Neural cell (in vitro differentiated cells): ENCODE measurements around the gene WDHD1.

Experiments
- MXI1 ChIP-seq: fragments of 450-650 bp; conservative IDR thresholded peaks from 2 replicates; pipeline ENCODE4 v1.6.1; 2014; ENCODE audit warnings: antibody characterized with exemption, mild to moderate bottlenecking; ENCODE audit not compliant: poor library complexity, severe bottlenecking
- REST ChIP-seq: IDR thresholded peaks from 2 replicates; pipeline ENCODE4 v1.6.1; 2012; ENCODE audit warnings: borderline replicate concordance

GRCh38 chr14:55054098-55054497, 27.2 kb upstream of the WDHD1 start:
- TF ChIP-seq MXI1: no peak
- TF ChIP-seq REST: no peak
